HFFc6 (cell line): ENCODE measurements around the gene FAF1. TPM values are rescaled to one million over a fixed set of nuclear protein-coding genes. Genes with fewer than 3 reads are reported as not detected.

Experiments used
- DNase-seq: peaks from one replicate; pipeline ENCODE4 v3.0.0-alpha.2; 2018
- H3K27ac Mint-ChIP-seq: 2 replicates; pipeline ENCODE4 v1.8.0; 2020; ENCODE audit warnings: mild to moderate bottlenecking, mixed read lengths
- H3K27me3 Mint-ChIP-seq: 2 replicates; pipeline ENCODE4 v1.8.0; 2021; ENCODE audit warnings: mild to moderate bottlenecking, moderate library complexity, mixed read lengths; ENCODE audit not compliant: insufficient read depth
- H3K36me3 Mint-ChIP-seq: 2 replicates; pipeline ENCODE4 v1.8.0; 2021; ENCODE audit warnings: low read depth, mixed read lengths
- H3K4me1 Mint-ChIP-seq: 2 replicates; pipeline ENCODE4 v1.8.0; 2020; ENCODE audit warnings: low read depth, mixed read lengths
- H3K4me3 Mint-ChIP-seq: 2 replicates; pipeline ENCODE4 v1.8.0; 2020; ENCODE audit warnings: mild to moderate bottlenecking, moderate library complexity, mixed read lengths
- H3K9me3 Mint-ChIP-seq: 2 replicates; pipeline ENCODE4 v1.8.0; 2020; ENCODE audit warnings: mild to moderate bottlenecking, mixed read lengths
- CTCF ChIP-seq: fragments of 200-600 bp; sonication (generic); IDR thresholded peaks from 2 replicates; pipeline ENCODE4 v1.5.0; 2021; ENCODE audit warnings: antibody characterized with exemption, mild to moderate bottlenecking
- total RNA-seq, 6 experiments: library from RNA; stranded (reverse); fragmentation: NEBNext Ultra II Directional; extraction: Animal tissue kit (Norgen Biotek cat#: 25700); gene quantifications; 2 replicates in 1 of 6; 3 replicates in 5 of 6; pipeline ENCODE4 v1.2.3, GENCODE V29; 2021

Gene FAF1
- total RNA-seq, 6 experiments from 2014 or later, result 60.1 to 79.1 (median 67.8) TPM

- no peak overlapping the region for H3K4me3 Mint-ChIP-seq
- H3K27me3 Mint-ChIP-seq, result peaks cover 2% of the 10 kb centered on the region; the same call in 1 of the 2 replicates
- H3K4me1 Mint-ChIP-seq, result peaks cover 12% of the 10 kb centered on the region
- H3K9me3 Mint-ChIP-seq, result no peaks in the 10 kb centered on the region
- no peaks in the 10 kb centered on the region for H3K36me3 Mint-ChIP-seq
- H3K27ac Mint-ChIP-seq, result no peak overlapping the region
- DNase-seq, result no peak
- TF ChIP-seq CTCF, result no peak
Measured at GRCh38 chr1:50989694-50990093, 29.6 kb upstream of the FAF1 start.

- no peak for DNase-seq
- H3K4me1 Mint-ChIP-seq, result peaks cover 18% of the 10 kb centered on the region
- peaks cover 2% of the 10 kb centered on the region; the same call in 1 of the 2 replicates for H3K27me3 Mint-ChIP-seq
- no peak overlapping the region for H3K4me3 Mint-ChIP-seq
- TF ChIP-seq CTCF, result no peak
- H3K36me3 Mint-ChIP-seq, result no peaks in the 10 kb centered on the region
- no peaks in the 10 kb centered on the region for H3K9me3 Mint-ChIP-seq
- H3K27ac Mint-ChIP-seq, result no peak overlapping the region
Measured at GRCh38 chr1:50986653-50987052, 26.6 kb upstream of the FAF1 start.

- Mint-ChIP-seq H3K4me3 (no peak overlapping the region), H3K36me3 (no peaks in the 10 kb centered on the region), H3K27ac (no peak overlapping the region), H3K4me1 (peaks cover 24% of the 10 kb centered on the region), H3K27me3 (peaks cover 2% of the 10 kb centered on the region; the same call in 1 of the 2 replicates), H3K9me3 (no peaks in the 10 kb centered on the region)
- DNase-seq, result no peak
- no peak for TF ChIP-seq CTCF
Measured at GRCh38 chr1:50985094-50985493, 25.0 kb upstream of the FAF1 start.

GRCh38 chr1:50983219-50983802, 23.2 kb upstream of the FAF1 start:
- no peak for TF ChIP-seq CTCF
- Mint-ChIP-seq H3K4me3 (no peak overlapping the region), H3K4me1 (peaks cover 36% of the 10 kb centered on the region), H3K27me3 (peaks cover 2% of the 10 kb centered on the region; the same call in 1 of the 2 replicates), H3K36me3 (no peaks in the 10 kb centered on the region), H3K27ac (no peak overlapping the region), H3K9me3 (no peaks in the 10 kb centered on the region)
- DNase-seq, result no peak

GRCh38 chr1:50982611-50983010, 22.5 kb upstream of the FAF1 start:
- H3K36me3 Mint-ChIP-seq, result no peaks in the 10 kb centered on the region
- no peak for TF ChIP-seq CTCF
- H3K4me1 Mint-ChIP-seq, result peaks cover 36% of the 10 kb centered on the region
- H3K27me3 Mint-ChIP-seq, result peaks cover 2% of the 10 kb centered on the region; the same call in 1 of the 2 replicates
- H3K4me3 Mint-ChIP-seq, result no peak overlapping the region
- H3K9me3 Mint-ChIP-seq, result no peaks in the 10 kb centered on the region
- H3K27ac Mint-ChIP-seq, result no peak overlapping the region
- DNase-seq, result no peak

GRCh38 chr1:50981741-50982140, 21.7 kb upstream of the FAF1 start:
- no peaks in the 10 kb centered on the region for H3K36me3 Mint-ChIP-seq
- no peak for DNase-seq
- no peak for TF ChIP-seq CTCF
- H3K4me1 Mint-ChIP-seq, result peaks cover 41% of the 10 kb centered on the region
- no peaks in the 10 kb centered on the region for H3K9me3 Mint-ChIP-seq
- H3K4me3 Mint-ChIP-seq, result no peak overlapping the region
- no peak overlapping the region for H3K27ac Mint-ChIP-seq
- H3K27me3 Mint-ChIP-seq, result peaks cover 2% of the 10 kb centered on the region; the same call in 1 of the 2 replicates
